Activated CD8-positive, alpha-beta memory T cell treated with anti-CD3 and anti-CD28 coated beads, Interleukin-2, amount 50 U/mL, for 4 hours (primary cell): ENCODE measurements around the gene MCM7.
"Not testable (repeated sequence)": the region's sequence is repeated elsewhere in the genome, so short reads cannot be mapped to it uniquely, and the experiment has no call there.

Experiments used
- DNase-seq: peaks from one replicate; pipeline ENCODE4 v3.0.0-alpha.2; 2020

MCM7 gene

GRCh38 chr7:100101016-100101862 lies at the start of gene MCM7, which contains the start of gene AP4M1:
MCM7 (minus strand) TSS chr7:100101397; CDS start chr7:100101294, 103 bp downstream.
AP4M1 (plus strand) TSS chr7:100101643; CDS start chr7:100101715, 72 bp downstream.
- peak; percentile 94 for DNase-seq

GRCh38 chr7:100148559-100149328 lies 47.5 kb upstream of the MCM7 start, which contains the start of gene LAMTOR4:
LAMTOR4 (plus strand) TSS chr7:100148918; CDS start chr7:100148973, 55 bp downstream.
- peak; percentile 96 for DNase-seq

GRCh38 chr7:100148225-100148558 lies 47.0 kb upstream of the MCM7 start:
- no peak for DNase-seq

- DNase-seq = no peak
Measured at GRCh38 chr7:100147278-100147677, 46.1 kb upstream of the MCM7 start.

GRCh38 chr7:100146350-100146749 lies 45.2 kb upstream of the MCM7 start:
- DNase-seq = not testable (repeated sequence)

GRCh38 chr7:100142461-100142860 lies 41.3 kb upstream of the MCM7 start:
- no peak for DNase-seq

GRCh38 chr7:100141555-100141949 lies 40.4 kb upstream of the MCM7 start:
- no peak for DNase-seq

- DNase-seq = no peak
Measured at GRCh38 chr7:100137851-100138760, 36.9 kb upstream of the MCM7 start.

GRCh38 chr7:100132697-100133151 lies 31.5 kb upstream of the MCM7 start:
- peak; percentile 65 for DNase-seq

GRCh38 chr7:100132126-100132525 lies 30.9 kb upstream of the MCM7 start:
- no peak for DNase-seq

- DNase-seq = peak; percentile 90
Measured at GRCh38 chr7:100130608-100131453, 29.6 kb upstream of the MCM7 start.

GRCh38 chr7:100130220-100130607 lies 29.0 kb upstream of the MCM7 start:
- DNase-seq = not testable (repeated sequence)

GRCh38 chr7:100128637-100128963 lies 27.4 kb upstream of the MCM7 start:
- no peak for DNase-seq

GRCh38 chr7:100127866-100128636 lies 26.9 kb upstream of the MCM7 start:
- DNase-seq = peak; percentile 32

- peak; percentile 89 for DNase-seq
Measured at GRCh38 chr7:100126931-100127865, 26.0 kb upstream of the MCM7 start, which contains the start of gene MBLAC1. MBLAC1 (plus strand) TSS chr7:100126967; CDS start chr7:100127396, 429 bp downstream.

GRCh38 chr7:100126239-100126930 lies 25.2 kb upstream of the MCM7 start:
- DNase-seq = no peak

GRCh38 chr7:100124301-100125230 lies 23.4 kb upstream of the MCM7 start:
- DNase-seq = no peak

- DNase-seq = no peak
Measured at GRCh38 chr7:100122568-100122967, 21.4 kb upstream of the MCM7 start.
